ENCODE measurements around the gene TRPC3. TPM values are rescaled to one million over a fixed set of nuclear protein-coding genes. Genes with fewer than 3 reads are reported as not detected.

TRPC3 gene
- total RNA-seq, 4 donors from 2014 or later, result 0.18 to 0.80 (median 0.28) TPM

DNA sequence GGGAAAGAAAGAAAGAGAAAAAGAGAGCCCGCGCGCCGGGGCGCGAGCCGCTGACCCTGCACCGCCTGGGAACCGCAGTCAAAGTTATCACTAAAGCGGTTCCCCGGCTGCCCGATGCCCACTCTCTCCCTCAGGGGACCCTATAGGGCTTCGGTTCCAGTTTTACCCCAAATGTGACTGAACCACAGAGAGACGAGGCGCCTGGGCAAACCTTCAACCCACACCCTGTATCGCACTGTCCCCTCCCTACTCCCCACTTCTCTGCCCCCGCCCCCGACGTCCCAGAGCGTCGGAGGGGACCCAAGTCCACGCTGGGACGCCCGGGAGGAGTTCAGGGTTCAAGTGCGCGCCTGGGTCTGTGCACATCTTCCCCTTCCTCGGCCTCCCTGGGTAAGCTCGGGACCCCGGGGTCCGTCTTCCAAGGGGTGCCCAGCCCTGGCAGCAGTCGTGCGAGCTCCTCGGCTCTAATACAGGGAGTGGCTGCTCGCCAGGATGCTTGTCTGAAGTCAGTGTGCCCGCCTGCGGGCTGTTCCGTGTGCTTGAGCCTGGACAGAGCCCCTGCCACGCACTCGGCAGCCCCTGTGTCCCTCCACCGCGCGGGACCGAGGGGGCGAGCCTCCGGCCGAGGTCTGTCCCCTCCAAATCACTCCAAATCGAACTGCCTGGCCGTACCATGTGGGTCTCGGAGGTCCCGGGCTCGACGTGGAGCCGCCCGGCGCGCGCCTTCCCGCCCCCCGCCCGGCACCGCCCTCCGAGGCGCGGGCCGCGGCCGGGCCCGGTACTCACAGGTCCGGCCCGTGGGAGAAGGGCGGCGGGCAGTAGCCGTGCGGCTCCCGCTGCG, 960 bp downstream of the TRPC3 start:
- no peak for TF ChIP-seq POLR2AphosphoS5 (IDR thresholded peaks at IDR 0.05)
- TF ChIP-seq POLR2A (IDR thresholded peaks at IDR 0.05), result no peak
- TF ChIP-seq EP300 (IDR thresholded peaks at IDR 0.05), result no peak
- TF ChIP-seq, protein P1, sequence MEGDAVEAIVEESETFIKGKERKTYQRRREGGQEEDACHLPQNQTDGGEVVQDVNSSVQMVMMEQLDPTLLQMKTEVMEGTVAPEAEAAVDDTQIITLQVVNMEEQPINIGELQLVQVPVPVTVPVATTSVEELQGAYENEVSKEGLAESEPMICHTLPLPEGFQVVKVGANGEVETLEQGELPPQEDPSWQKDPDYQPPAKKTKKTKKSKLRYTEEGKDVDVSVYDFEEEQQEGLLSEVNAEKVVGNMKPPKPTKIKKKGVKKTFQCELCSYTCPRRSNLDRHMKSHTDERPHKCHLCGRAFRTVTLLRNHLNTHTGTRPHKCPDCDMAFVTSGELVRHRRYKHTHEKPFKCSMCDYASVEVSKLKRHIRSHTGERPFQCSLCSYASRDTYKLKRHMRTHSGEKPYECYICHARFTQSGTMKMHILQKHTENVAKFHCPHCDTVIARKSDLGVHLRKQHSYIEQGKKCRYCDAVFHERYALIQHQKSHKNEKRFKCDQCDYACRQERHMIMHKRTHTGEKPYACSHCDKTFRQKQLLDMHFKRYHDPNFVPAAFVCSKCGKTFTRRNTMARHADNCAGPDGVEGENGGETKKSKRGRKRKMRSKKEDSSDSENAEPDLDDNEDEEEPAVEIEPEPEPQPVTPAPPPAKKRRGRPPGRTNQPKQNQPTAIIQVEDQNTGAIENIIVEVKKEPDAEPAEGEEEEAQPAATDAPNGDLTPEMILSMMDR (IDR thresholded peaks at IDR 0.05), result no peak
- Histone ChIP-seq H3K4me1 (peaks cover 22% of the 10 kb centered on the region), H3K4me3 (peak overlapping the region; percentile 74), H3K27me3 (peaks cover 30% of the 10 kb centered on the region), H3K27ac (no peak overlapping the region), H3K9me3 (no peaks in the 10 kb centered on the region), H3K36me3 (no peaks in the 10 kb centered on the region)
- peak in 1 of 2 donors; percentile 79 for DNase-seq (ENCODE audit: low spot score in 2 of 2)
- WGBS, result under 1% methylated on average over 20 of the region's 76 CpGs

DNA sequence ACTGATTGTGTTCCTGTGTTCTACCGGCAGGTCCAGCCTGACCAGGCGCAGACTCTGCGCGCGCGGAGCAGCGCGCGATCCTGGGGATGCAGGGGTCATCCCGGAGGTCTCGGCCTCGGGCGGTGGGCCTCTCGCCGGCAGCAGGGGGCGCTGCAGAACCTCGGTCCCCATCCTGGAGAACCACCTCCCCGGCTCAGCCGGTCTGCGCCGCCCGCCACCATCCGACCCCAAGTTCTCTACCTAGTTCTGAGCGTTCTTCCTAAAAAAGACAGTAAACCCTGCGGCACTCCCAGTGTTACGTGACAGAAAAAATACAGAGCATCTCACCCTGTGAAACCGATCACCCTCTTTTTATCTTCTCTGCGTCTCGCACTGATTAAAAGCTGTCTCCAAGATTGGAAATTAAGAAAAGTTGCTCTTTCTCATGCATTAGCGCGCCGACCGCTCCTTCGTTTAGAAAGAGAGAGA, 1.6 kb downstream of the TRPC3 start:
- H3K4me3 ChIP-seq, result peak overlapping the region; percentile 74
- TF ChIP-seq POLR2AphosphoS5 (IDR thresholded peaks at IDR 0.05), result no peak
- TF ChIP-seq POLR2A (IDR thresholded peaks at IDR 0.05), result no peak
- TF ChIP-seq EP300 (IDR thresholded peaks at IDR 0.05), result no peak
- TF ChIP-seq, protein P1 (IDR thresholded peaks at IDR 0.05), result peak; percentile 16 to 63
- peak; percentile 70 to 84 for DNase-seq (ENCODE audit: low spot score in 2 of 2)
- WGBS, result 2% methylated on average over 34 of the region's 34 CpGs
- no peaks in the 10 kb centered on the region for H3K36me3 ChIP-seq
- H3K9me3 ChIP-seq, result no peaks in the 10 kb centered on the region
- no peak overlapping the region for H3K27ac ChIP-seq
- peaks cover 22% of the 10 kb centered on the region for H3K4me1 ChIP-seq
- H3K27me3 ChIP-seq, result peaks cover 34% of the 10 kb centered on the region

DNA sequence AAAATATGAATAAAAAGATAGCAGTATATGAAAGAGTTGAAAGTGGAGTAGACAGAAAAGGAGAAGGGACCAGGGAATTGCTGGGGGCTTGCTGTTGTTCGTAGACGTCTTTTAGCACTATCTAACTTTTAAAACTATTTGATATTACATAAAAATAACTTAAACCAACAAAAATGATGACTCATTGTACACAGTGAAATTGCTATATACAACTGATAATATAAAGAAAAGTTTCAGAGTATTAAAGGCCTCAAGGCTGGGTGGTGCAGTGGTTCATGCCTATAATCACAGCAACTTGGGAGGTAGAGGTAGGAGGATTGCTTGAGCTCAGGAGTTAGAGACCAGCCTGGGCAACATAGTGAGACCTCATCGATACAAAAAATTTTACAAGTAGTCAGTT, 5.2 kb downstream of the TRPC3 start:
- Histone ChIP-seq H3K4me1 (peaks cover 17% of the 10 kb centered on the region), H3K27ac (no peak overlapping the region), H3K4me3 (no peak overlapping the region), H3K9me3 (no peaks in the 10 kb centered on the region), H3K36me3 (no peaks in the 10 kb centered on the region), H3K27me3 (peaks cover 35% of the 10 kb centered on the region)
- WGBS, result 92% methylated on average over 3 of the region's 3 CpGs
- TF ChIP-seq, protein P1 (IDR thresholded peaks at IDR 0.05), result no peak
- TF ChIP-seq EP300 (IDR thresholded peaks at IDR 0.05), result no peak
- no peak for DNase-seq (ENCODE audit: low spot score in 2 of 2)

DNA sequence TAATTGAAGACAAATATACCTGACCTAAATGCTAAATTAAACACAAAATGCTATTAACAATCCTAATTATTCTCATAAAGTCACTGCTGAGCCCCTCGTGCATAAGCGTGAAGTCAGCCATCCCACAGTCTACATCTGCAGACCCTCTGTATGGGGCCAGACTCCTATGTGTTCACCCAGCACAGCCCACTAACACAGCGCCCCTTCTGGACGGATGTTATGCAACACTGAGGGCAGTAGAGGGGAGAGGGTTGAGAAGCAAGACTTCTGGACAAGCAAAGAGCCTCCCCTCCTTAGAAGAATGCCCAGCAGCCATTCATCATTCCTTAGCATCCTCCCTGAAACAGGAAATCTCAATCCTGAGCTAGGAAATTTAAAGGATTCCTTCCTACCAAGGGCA, 7.9 kb downstream of the TRPC3 start:
- no peaks in the 10 kb centered on the region for H3K4me1 ChIP-seq
- TF ChIP-seq POLR2A (IDR thresholded peaks at IDR 0.05), result no peak
- TF ChIP-seq, protein P1 (IDR thresholded peaks at IDR 0.05), result no peak
- no peak for TF ChIP-seq EP300 (IDR thresholded peaks at IDR 0.05)
- TF ChIP-seq POLR2AphosphoS5 (IDR thresholded peaks at IDR 0.05), result no peak
- no peaks in the 10 kb centered on the region for H3K9me3 ChIP-seq
- 54% methylated on average over 4 of the region's 4 CpGs for WGBS
- no peaks in the 10 kb centered on the region for H3K36me3 ChIP-seq
- DNase-seq (ENCODE audit: low spot score in 2 of 2), result no peak
- H3K27me3 ChIP-seq, result peaks cover 26% of the 10 kb centered on the region
- H3K4me3 ChIP-seq, result no peak overlapping the region
- H3K27ac ChIP-seq, result no peak overlapping the region

DNA sequence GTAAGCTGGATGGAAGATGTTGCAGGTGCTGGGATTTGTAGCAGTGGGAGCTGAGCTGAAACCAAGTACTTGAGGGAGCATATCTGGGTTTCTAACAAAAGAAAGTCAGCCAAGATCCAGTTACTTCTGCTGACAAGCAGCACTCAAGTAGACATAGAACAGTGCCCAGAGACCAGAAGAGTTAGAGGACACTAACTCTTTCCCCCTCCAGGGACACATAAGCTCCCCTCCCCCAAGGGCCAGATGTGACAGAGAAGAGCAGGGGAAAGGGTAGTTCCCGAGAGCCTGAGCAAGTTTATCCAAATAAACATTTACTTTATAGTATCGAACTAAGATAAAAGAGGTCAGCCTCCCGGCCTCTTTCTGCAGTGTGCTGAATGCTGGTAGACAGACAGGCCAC, 12.2 kb downstream of the TRPC3 start:
- no peak for DNase-seq (ENCODE audit: low spot score in 2 of 2)
- Histone ChIP-seq H3K4me3 (no peak overlapping the region), H3K27ac (no peak overlapping the region), H3K9me3 (no peaks in the 10 kb centered on the region), H3K36me3 (no peaks in the 10 kb centered on the region), H3K4me1 (peaks cover 3% of the 10 kb centered on the region), H3K27me3 (peaks cover 21% of the 10 kb centered on the region)
- 67% methylated on average over 3 of the region's 3 CpGs for WGBS
- no peak for TF ChIP-seq POLR2A (IDR thresholded peaks at IDR 0.05)
- no peak for TF ChIP-seq POLR2AphosphoS5 (IDR thresholded peaks at IDR 0.05)
- TF ChIP-seq, protein P1 (IDR thresholded peaks at IDR 0.05), result no peak
- no peak for TF ChIP-seq EP300 (IDR thresholded peaks at IDR 0.05)
